GM18498 (cell line): ENCODE results near the gene COL23A1.
"Not testable (repeated sequence)": the region's sequence is repeated elsewhere in the genome, so short reads cannot be mapped to it uniquely, and the experiment has no call there.

Experiments
- ATAC-seq: cut with Tn5 transposase; IDR thresholded peaks from one replicate; pipeline ENCODE4 v1.9.1; 2021; ENCODE audit warnings: mild to moderate bottlenecking, moderate library complexity; ENCODE audit not compliant: unreplicated experiment

Gene COL23A1

DNA sequence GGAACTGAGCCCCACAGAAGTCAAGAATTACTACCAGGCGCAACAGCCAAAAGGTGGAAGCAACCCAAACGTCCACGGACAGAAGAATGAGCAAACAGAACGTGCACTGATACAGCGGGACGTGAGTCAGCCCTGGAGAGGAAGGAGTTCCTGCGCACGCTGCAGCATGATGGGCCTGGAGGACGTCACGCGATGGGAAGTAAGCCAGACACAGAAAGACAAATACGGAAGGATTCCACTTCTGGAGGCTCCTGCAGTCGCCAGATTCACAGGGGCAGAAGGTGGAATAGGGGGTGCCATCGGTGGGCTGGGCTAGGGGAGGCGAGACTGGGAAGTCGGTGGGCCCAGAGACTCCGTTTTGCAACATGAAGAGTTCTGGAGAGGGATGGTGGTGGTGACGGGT lies 277.3 kb downstream of the COL23A1 start:
- no peak for ATAC-seq

DNA sequence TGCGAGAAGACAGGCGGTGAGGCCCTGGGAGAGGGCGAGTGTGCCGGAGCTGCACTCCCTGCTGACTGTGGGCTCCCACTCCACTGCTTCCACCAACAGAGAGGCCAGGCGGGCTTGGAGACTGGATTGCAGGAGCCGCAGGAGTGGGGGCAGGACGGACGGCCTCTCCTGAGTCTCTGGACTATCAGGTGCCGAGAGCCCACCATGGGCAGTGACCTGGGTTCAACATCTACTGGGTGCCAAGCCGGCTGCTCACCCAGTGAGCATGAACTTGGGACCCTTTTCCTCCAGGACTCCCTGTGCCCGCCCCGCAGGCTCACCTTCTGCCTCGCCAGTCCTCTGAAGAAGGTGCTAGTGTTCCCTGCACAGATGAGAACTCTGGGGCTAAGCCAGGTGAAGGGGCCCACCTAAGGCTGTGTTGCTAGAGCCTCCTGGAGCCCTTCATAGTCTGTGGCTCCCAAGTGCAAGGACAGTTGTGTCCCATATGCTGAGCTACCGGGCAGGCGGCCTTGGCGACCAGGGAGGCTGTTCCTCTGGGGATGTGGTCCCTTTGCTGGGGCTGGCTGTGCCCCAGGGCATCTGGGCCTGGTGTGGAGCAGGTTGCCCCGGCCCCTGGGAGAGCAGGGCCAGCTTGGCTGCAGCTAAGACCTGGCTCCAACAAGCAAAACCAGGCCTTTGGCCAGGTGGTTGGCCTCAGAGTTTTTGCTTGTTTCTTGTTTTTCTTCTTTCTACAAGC lies 279.9 kb downstream of the COL23A1 start:
- ATAC-seq: no peak

DNA sequence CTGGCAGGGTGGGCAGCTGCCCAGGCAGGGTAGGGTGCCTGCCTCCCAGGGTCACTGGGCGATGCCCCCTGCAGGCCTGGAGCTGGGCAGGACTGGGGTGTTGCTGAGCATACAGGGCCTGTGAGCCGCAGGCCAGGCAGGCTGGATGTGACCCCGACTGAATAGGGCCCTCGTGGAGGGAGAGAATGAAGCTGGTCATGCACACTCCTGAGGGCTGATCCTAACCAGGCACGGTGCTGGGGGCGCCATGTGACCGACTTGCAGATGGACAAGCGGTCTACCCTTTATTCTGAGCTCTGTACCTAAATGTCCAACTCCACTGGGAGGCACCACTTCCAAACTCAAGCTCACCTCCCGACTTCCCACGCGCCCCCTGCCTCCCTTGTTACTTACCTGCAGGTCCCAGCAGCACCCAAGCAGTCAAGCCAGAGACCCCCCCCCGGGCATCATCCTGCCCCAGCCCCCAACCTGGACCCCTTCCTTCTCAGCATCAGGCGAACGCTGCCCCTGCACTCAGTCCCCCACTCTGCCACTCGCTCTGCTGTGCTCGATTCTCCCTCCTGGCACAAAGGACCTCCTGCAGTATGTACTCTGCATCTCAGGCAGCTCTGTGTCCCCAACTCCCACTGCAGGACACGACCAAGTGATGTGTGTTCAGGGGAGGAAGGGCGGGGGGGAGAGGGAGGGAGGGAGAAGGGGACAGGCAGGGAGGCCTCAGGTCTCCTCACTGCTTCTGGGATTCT lies 280.8 kb downstream of the COL23A1 start:
- ATAC-seq: no peak

DNA sequence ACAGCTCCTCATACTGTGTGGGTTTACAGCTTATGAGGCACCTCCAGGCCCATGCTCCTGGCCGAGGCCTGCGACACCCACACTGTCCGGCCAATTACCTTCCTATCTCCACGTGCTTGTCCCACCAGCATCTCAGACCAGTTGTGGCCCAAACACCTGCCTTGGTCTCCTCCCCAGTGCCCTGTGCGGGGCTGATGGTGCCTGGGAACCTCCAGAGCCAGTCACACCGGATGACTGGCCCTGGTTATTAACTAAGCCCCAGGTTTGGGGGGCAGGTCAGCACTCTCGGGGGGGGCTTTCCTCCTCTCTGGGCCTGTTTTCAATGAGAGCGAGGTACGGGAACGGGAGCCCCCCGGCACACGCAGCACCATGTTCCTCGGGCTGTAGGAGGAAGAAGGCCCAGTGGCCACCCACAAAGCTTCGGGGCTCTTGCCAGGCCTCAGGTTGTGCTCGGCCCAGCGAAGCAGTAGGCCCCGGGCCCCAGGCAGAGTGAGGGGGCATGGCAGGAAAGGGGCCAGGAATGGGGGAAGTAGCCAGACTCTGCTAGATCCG lies 281.6 kb downstream of the COL23A1 start:
- ATAC-seq: no peak

DNA sequence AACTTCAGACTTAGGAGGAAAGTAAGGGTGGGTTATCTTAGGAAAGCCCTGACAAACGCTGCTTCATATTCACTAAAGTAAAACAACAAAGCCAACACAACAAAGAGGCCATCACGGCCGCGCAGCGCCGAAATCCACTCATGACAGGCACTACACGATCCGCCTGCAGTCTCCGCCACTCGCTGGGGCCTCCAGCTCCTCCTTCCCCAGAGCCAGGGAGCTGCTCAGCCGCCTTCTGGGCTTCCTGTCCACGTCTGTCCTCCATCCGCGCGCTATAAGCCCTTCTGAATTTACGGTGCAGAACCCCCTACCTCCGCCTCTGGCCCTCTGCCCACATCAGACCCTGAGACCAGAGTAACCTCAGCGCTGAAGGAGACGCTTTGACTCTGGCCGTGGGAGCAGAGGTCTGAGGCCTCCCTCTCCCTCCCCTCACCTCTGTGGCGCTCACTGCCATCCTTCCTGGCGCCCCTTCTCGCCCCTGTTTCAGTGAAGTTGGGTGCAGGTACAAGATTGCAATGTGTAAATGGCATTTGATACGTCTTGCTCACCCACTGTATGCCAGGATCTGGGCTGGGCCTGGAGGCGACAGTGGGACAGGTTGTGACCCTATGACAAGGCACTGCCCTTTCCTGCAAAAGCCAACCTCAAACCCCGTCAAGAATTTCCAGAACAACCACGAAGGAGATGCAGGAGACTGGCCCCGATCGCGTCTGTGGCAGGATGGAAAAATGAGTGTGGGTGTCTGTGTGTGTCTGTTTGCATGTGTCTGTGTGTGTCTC lies 282.7 kb downstream of the COL23A1 start:
- no peak for ATAC-seq

DNA sequence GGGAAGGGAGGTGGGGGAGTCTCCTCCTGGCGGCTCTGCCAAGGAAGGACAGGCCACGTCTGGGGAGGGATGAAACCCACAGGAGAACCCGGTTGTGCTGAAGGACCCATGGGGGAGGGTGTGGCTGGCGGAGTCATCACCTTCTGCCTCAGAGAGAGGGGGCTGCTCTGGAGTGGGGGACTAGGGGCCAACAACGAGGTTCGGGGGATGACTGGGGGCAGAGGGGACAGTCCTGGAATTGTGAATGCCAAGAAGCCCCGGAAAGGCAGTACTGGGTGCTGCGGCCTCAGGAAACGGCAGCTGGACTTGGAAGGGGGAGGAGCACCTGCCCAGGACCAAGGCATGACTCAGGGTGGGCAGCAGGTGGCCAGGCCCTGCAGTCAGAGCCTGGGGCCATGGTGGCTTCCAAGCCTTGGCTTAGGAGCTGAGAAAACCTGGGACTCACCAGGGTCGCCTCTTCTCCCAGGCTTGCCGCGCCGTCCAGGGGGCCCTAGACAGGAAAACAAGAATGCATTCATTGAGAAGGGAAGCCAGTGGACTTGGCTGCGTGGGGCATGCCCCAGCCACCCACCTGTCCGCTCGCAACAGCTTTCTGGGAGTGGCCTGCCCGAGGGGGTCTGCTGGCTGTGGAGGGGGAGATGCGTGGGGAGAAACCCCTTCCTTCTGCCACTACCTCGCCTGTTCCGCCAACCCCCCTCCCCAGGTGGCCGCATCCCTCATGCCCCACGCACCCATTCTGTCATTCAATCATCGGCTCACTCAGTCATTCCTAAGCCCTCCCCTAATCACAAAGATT lies 283.6 kb downstream of the COL23A1 start:
- no peak for ATAC-seq

DNA sequence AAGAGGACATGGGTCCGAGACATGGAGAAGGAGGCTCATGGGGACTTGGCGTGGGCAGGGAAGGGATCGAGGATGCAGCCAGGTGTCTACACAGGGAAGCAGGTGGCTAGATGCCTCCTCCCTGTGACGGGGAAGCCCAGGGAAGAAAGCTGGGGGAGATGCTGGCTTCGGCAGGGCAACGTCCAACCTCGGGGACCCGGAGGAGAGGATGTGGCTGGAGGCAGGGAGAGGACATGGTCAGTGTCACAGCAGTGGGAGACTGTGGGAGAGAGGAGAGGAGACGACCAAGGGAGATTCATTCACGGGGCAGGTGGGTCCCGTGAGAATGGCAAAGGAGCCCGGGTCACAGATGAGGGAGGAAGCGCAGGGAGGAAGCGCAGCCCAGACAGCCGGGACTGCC lies 284.4 kb downstream of the COL23A1 start:
- ATAC-seq: no peak

DNA sequence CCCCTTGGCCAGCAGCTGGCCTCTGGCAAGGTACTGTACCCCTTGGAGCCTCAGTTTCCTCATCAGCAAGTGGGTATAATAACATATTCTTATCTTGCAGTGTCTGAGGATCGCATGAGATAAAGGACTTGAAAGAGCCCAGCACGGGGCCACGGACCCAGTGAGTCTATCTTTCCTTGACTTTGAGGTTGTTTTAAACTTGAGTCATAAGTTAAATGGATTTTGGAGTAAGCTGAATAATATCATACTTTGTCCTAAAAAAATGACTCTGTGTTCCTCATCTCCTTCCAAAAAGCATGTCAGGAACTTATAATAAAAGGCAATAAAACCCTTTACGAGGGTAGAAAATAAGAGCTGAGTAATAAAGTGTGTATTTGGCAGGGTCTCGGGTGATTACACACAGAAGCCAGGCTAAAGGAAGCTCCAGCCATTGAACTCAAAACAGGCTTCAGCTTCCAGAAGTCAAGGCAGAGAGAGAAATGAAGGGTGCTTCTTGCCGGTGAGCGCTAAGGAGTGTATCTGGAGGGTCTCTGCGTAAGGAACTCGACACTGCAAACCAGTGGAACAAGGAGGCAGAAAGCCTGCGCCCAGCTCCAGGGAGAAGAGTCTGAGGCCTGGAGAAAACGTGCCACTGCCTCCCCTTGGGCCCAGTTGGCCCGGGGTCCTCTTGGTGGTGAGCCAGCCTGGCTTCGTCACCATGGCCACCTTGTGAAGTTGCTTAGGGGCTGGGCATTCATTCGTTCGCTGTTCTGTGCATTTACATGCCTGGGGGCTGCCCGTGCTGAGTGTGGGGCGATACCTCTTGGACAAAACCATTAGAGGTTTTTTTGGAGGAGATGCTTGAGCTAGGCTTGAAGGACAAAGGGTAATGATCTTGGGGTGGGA lies 285.2 kb downstream of the COL23A1 start:
- ATAC-seq: no peak

DNA sequence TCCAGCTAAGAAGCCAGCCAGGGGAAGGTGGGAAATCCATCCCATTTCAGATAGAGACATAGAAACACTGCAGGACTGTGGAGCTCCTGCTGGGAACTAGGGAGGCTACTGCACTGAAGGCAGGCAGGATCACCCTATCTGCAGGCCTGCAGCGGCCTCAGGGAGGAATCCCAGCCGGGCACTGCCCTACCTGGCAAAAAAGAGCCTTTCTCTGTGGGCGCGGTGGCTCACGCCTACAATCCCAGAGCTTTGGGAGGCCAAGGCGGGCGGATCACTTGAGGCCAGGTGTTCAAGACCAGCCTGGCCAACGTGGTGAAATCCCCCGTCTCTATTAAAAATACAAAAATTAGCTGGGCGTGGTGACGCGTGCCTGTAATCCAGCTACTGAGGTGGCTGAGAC lies 286.2 kb downstream of the COL23A1 start:
- no peak for ATAC-seq

DNA sequence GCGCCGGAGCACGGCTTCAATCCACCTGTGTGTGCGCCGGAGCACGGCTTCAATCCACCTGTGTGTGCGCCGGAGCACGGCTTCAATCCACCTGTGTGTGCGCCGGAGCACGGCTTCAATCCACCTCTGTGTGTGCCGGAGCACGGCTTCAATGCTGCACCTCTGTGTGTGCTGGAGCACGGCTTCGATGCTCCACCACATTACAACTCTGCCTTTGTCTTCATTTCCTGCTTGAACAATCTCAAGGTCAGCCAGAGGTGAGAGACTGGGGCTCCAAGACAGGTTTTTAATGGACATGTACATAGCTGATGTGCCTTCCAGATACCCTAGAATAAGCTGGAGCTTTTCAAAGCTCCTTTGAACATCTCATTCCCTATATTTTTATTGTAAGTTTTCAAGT lies 287.9 kb downstream of the COL23A1 start:
- ATAC-seq: not testable (repeated sequence)

DNA sequence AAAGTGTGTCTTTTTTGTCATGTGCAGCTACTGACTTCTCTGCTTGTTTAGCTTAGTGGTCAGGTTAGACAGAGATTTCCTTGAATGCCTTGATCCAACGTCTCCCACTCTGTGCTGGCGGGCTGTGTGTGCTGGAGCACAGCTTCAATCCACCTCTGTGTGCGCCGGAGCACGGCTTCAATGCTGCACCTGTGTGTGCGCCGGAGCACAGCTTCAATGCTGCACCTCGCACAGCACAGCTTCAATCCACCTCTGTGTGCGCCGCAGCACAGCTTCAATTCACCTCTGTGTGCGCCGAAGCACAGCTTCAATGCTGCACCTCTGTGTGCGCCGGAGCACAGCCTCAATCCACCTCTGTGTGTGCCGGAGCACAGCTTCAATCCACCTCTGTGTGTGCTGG lies 288.6 kb downstream of the COL23A1 start:
- no peak for ATAC-seq

DNA sequence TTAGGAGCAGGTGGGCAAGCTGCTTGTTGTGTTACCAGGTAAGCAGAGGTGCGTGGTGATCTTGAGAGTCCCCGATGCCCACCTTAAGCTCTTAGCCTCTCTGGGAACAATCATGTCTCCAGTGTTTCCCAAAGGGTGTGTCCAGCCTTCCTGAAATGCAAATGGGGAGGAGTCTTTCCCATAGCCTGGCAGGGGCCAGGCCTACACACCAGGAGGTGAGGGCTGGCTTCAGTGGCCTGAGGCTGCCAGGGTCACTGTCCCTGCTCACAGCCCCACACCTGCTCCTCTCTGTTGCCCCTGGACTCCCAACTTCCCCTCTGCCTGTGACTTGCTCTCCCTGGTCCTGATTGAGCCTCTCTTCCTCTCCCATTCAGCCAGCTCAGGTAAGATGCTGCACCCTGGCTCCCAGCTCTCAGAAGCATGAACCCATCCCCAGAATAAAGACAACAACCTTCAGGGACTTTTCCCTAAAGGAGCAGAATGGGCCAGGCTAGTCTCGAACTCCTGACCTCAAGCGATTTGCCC lies 291.8 kb downstream of the COL23A1 start:
- no peak for ATAC-seq

DNA sequence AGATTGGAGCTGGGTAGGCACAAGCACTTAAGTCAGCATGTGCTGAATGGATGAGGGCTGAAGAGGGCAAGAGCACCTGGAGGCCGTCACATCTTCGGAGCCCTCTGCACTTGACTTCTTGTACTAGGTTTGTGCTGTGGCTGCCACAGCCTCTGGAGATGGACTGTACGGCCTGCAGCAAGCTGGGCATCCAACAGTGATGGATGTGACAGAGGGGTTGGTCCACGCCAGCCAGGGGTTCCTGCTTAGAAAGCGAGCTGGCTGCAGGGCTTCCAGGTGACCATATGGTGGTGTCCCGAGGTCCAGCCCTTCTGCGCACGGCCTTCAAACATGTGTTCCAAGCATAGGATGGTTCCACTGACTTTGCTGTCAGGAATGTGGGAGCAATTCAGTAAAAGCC lies 292.4 kb downstream of the COL23A1 start:
- no peak for ATAC-seq

DNA sequence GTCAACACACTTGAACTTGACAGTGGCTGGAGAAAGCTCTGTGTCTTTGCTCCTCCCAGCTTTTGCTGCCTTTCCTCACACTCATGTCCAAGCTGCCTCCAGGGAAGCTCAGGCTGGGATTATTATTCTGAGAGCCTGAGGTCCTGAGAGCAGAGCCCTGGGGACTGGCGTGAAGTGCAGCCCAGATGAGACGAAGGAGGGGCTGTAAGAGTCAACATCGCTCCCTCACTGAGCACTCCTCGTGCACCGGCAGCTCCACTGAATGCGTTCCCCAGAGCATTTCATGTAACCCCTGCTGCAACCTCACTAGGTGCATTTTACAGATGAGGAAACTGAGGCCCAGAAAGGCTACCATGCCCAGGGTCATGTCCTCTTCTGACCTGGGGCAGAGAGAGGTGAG lies 294.1 kb downstream of the COL23A1 start:
- ATAC-seq: no peak

DNA sequence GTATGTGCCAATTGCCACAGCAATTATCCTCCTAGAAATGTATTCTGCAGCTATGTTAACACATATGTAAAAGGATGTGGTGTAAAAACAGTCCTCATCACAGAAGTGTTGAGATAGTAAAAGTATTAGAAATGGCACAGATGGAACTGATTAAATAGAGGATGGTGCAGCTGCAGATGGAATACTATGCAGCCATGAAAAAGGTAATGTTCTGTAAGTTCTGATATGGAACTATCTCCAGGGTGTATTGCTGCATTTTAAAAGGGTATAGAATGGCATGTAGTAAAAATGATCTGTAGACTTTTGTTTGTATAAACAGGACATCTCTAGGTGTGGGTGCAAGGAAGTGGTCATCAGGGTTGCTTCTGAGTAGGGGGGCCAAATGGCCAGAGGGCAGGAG lies 294.6 kb downstream of the COL23A1 start:
- ATAC-seq: no peak

DNA sequence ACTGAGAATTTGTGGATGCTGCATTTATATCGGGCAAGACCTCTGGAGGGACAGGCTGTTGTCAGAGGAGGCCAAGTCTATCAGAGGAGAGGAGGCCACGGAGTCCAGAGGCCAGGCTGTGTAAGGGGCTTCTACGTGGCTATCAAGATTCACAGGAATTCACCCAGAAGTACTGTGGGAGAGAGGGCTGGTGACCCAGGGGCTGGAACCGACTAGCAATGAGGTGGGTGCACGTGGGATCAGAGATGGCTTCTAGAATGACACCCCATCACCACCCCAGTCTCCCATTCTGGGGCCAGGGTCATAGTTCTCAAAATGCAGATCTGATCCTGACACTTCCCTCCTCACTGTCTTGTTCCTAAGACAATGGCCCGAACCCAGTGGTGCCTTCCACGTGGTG lies 296.4 kb downstream of the COL23A1 start:
- no peak for ATAC-seq

DNA sequence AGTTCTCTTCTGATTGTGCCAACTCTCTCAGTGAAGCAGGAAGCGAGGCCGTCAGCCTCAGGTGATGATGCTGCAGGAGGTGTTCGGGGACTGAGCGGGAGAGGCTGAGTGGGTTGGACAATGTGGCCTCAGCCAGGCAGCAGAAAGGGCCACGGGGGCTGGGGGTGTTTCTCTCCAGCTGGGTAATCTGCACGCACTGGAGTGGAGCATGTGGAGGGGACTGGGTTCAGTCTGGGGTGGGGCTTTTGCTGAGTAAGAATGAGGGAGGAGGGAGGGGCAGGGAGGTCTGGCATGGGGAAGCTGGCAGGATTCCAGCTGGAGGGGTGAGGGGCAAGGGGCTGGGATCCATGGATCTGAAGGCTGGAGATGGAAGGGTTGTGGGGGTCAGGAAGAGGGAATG lies 296.8 kb downstream of the COL23A1 start:
- ATAC-seq: no peak

DNA sequence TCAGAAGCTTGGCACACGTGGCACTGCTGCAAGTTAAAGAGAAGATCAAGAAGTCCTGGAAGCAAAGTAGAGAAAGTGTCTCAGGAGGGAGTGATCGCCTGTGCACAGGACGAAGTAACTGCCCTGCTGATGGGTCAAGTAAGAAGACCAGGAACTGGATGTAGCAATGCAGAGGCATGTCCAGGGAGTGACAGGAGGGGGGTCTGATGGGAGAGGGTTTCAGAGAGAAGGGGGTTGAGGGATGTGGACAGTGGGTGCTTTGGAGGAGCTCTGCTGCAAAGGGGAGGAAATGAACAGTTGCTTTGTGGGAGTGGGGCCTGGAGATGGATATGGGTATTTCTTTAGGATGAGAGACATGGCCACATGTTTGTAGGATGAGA lies 297.4 kb downstream of the COL23A1 start:
- ATAC-seq: no peak

DNA sequence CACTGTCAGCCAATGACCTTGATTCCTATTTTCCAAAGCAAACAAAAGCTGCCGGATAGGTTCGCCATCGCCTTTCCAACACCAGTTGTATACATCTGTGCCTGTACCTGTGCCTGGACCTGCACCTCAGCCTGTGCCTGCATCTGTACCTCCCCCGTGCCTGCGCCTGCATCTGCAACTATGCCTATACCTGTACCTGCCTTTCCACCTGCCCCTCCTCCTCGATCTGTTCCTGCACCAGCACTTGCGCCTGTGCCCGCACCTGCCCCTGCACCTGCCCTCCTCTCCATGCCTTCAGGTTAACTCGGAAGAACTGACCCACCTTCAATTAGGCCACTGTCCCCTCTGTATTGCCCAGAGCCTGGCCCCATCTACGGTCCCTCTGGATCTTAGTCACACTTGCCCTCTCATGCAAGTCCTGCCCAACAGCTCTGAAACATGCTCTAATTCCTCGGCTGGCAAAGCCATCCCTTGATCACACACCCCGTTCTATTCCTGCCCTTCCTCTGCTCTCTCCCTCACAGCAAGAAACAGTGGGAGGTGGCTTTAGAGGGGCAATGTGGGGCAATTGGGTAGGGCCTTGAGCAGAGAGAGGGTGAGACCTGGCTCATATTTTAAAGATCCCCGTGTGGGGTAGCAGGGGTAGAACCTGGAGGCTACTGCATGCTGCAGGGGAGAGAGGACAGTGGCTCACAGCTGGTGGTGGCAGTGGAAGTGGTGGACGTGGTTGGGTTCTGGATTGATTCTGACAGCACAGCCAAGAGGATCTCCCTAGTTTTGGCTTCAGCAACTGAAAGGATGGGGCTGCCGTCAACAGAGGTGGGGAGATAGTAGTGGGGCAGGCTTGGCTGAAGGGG lies 298.0 kb downstream of the COL23A1 start:
- no peak for ATAC-seq
